IMR-90 (cell line): ENCODE measurements around the gene SPATA33. TPM values are rescaled to one million over a fixed set of nuclear protein-coding genes. Genes with fewer than 3 reads are reported as not detected.
"Not testable (repeated sequence)": the region's sequence is repeated elsewhere in the genome, so short reads cannot be mapped to it uniquely, and the experiment has no call there.

ENCODE experiments used
- ATAC-seq: fragments of 200-7000 bp; cut with Tn5 transposase; 2 replicates; pipeline ENCODE4 v1.9.1; 2020; ENCODE audit warnings: low read depth, mild to moderate bottlenecking, moderate library complexity
- BruUV-seq: library from RNA; stranded (reverse); fragments of 400-500 nt; replicated peaks from 2 replicates; lab custom pipeline; 2021; lab: Mats Ljungman, UMichigan
- CTCF ChIA-PET: fragments of 300-600 bp; formaldehyde crosslinking; extraction: SDS; loops from one replicate; lab custom pipeline; 2021; ENCODE audit warnings: antibody characterized with exemption; lab: Yijun Ruan, JAX
- POLR2A ChIA-PET: fragments of 300-600 bp; sonication (Branson Sonifier 250); formaldehyde crosslinking; loops from one replicate; lab custom pipeline; 2022; ENCODE audit warnings: antibody characterized with exemption; ENCODE audit not compliant: unreplicated experiment; lab: Charles Lee
- DNase-seq: peaks from one replicate; pipeline ENCODE4 v3.0.0; 2013
- H2AFZ ChIP-seq: replicated peaks from 2 replicates; pipeline ENCODE3; 2013; ENCODE audit warnings: low read length, mild to moderate bottlenecking; ENCODE audit not compliant: poor library complexity
- H2AK5ac ChIP-seq: 2 replicates; pipeline ENCODE4 v1.6.1; 2013; ENCODE audit warnings: low read depth, low read length, inconsistent platforms
- H2AK9ac ChIP-seq: replicated peaks from 2 replicates; pipeline ENCODE3; 2013; ENCODE audit warnings: mild to moderate bottlenecking, low read depth, low read length, moderate library complexity; ENCODE audit not compliant: poor library complexity
- H2BK120ac ChIP-seq: 2 replicates; pipeline ENCODE4 v1.6.1; 2013; ENCODE audit warnings: low read depth, low read length, inconsistent platforms
- H2BK15ac ChIP-seq: 3 replicates; pipeline ENCODE4 v1.6.1; 2013; ENCODE audit warnings: low read depth, low read length, inconsistent platforms
- H2BK20ac ChIP-seq: 2 replicates; pipeline ENCODE4 v1.6.1; 2013; ENCODE audit warnings: low read depth, mild to moderate bottlenecking, inconsistent platforms, low read length, moderate library complexity
- H2BK5ac ChIP-seq: 2 replicates; pipeline ENCODE4 v1.6.1; 2013; ENCODE audit warnings: mild to moderate bottlenecking, low read depth, low read length, inconsistent platforms; ENCODE audit not compliant: poor library complexity, severe bottlenecking
- H3K14ac ChIP-seq: replicated peaks from 2 replicates; pipeline ENCODE4 v1.6.1; 2013; ENCODE audit warnings: low read depth, low read length, inconsistent platforms
- H3K18ac ChIP-seq: 2 replicates; pipeline ENCODE4 v1.6.1; 2013; ENCODE audit warnings: low read depth, low read length, control low read depth
- H3K23ac ChIP-seq: 2 replicates; pipeline ENCODE4 v1.6.1; 2013; ENCODE audit warnings: low read depth, low read length, inconsistent platforms
- H3K27ac ChIP-seq: 2 replicates; pipeline ENCODE4 v1.5.1; 2013; ENCODE audit warnings: mild to moderate bottlenecking, control low read depth, low read length; ENCODE audit not compliant: insufficient read depth
- H3K27me3 ChIP-seq: 2 replicates; pipeline ENCODE4 v1.6.1; 2013; ENCODE audit warnings: low read length; ENCODE audit not compliant: control insufficient read depth, insufficient read depth
- H3K36me3 ChIP-seq: 2 replicates; pipeline ENCODE4 v1.6.1; 2013; ENCODE audit warnings: low read length, mixed read lengths; ENCODE audit not compliant: control insufficient read depth, insufficient read depth
- H3K4ac ChIP-seq: 2 replicates; pipeline ENCODE4 v1.6.1; 2013; ENCODE audit warnings: low read depth, low read length, inconsistent platforms
- H3K4me1 ChIP-seq: 2 replicates; pipeline ENCODE4 v1.6.1; 2013; ENCODE audit warnings: low read length, mixed read lengths; ENCODE audit not compliant: control insufficient read depth, insufficient read depth
- H3K4me2 ChIP-seq: 2 replicates; pipeline ENCODE4 v1.6.1; 2013; ENCODE audit warnings: low read depth, mild to moderate bottlenecking, control low read depth, low read length, moderate library complexity
- H3K4me3 ChIP-seq: 2 replicates; pipeline ENCODE4 v1.5.1; 2013; ENCODE audit warnings: low read depth, mild to moderate bottlenecking, control low read depth, low read length, moderate library complexity; ENCODE audit not compliant: insufficient read depth
- H3K56ac ChIP-seq: 2 replicates; pipeline ENCODE4 v1.6.1; 2013; ENCODE audit warnings: low read length, inconsistent platforms; ENCODE audit not compliant: insufficient read depth; ENCODE audit errors: extremely low read depth
- H3K79me1 ChIP-seq, 2 experiments: 2 replicates each; pipeline ENCODE4 v1.6.1; 2013; ENCODE audit warnings: low read length in 2 of 2, inconsistent platforms in 1 of 2, low read depth in 1 of 2
- H3K9ac ChIP-seq: 2 replicates; pipeline ENCODE4 v1.6.1; 2013; ENCODE audit warnings: low read depth, low read length, control low read depth
- H3K9me1 ChIP-seq: 2 replicates; pipeline ENCODE4 v1.6.1; 2013; ENCODE audit warnings: low read length, inconsistent platforms; ENCODE audit not compliant: insufficient read depth
- H3K9me3 ChIP-seq: 2 replicates; pipeline ENCODE4 v1.6.1; 2013; ENCODE audit warnings: low read length; ENCODE audit not compliant: control insufficient read depth, insufficient read depth
- H4K20me1 ChIP-seq: 2 replicates; pipeline ENCODE4 v1.6.1; 2013; ENCODE audit warnings: low read length, inconsistent platforms; ENCODE audit not compliant: insufficient read depth
- H4K5ac ChIP-seq: 2 replicates; pipeline ENCODE4 v1.6.1; 2013; ENCODE audit warnings: mild to moderate bottlenecking, low read depth, low read length, control low read depth
- H4K8ac ChIP-seq, 2 experiments: 2 replicates each; pipeline ENCODE4 v1.6.1; 2013; ENCODE audit warnings: low read depth in 2 of 2, low read length in 2 of 2, control low read depth in 1 of 2, inconsistent platforms in 1 of 2
- H4K91ac ChIP-seq: 2 replicates; pipeline ENCODE4 v1.6.1; 2013; ENCODE audit warnings: low read depth, low read length, inconsistent platforms; ENCODE audit not compliant: insufficient read depth
- RAD21 ChIP-seq: IDR thresholded peaks from 2 replicates; pipeline ENCODE4 v1.6.1; 2012; ENCODE audit warnings: low read length, improper control_type of control experiment
- SMC3 ChIP-seq: fragments of 150-350 bp; IDR thresholded peaks from 2 replicates; pipeline ENCODE4 v1.6.1; 2016; ENCODE audit warnings: low read depth, mild to moderate bottlenecking, antibody characterized with exemption, low read length, moderate library complexity
- WGBS, 2 experiments: methylation state at CpG; one replicate each; pipeline versions ENCODE4 v1.1.5 to v1.1.7; 2013; ENCODE audit warnings: missing lambda C conversion rate in 2 of 2; ENCODE audit not compliant: insufficient read length in 1 of 2; ENCODE audit errors: extremely low coverage in 2 of 2; 5-methylcytosine and 5-hydroxymethylcytosine counted together
- dilution Hi-C: fragments of 300-500 bp; cut with HindIII; formaldehyde crosslinking; loops from one replicate; pipeline ENCODE4 v1.14.3; 2018; ENCODE audit warnings: low sequenced_read_pairs; ENCODE audit not compliant: unreplicated experiment
- in situ Hi-C: fragments of 300-500 bp; cut with MboI; formaldehyde crosslinking; loops from 3 replicates; pipeline ENCODE4 v1.14.3; 2019; ENCODE audit warnings: low sequenced_read_pairs, inconsistent platforms, mixed read lengths
- intact Hi-C: fragments of 100-400 bp; cut with micrococcal nuclease; formaldehyde crosslinking; loops from 2 replicates; pipeline ENCODE4 v1.10.0; 2022
- polyA plus RNA-seq, 3 experiments: library from polyadenylated mRNA; depleted of rRNA; stranded (reverse); fragments of >200 nt; gene quantifications; 2 replicates each; pipeline ENCODE4 v1.2.3, GENCODE V29; 2012; ENCODE audit warnings: low replicate concordance in 1 of 3
- total RNA-seq: library from RNA; depleted of rRNA; stranded (reverse); fragments of >200 nt; gene quantifications from 2 replicates; pipeline ENCODE4 v1.2.3, GENCODE V29; 2012
- TF ChIP-seq, protein P1 (sequence below): conservative IDR thresholded peaks from 2 replicates; pipeline ENCODE4 v1.5.1; 2012; ENCODE audit warnings: mild to moderate bottlenecking, low read depth, low read length, improper control_type of control experiment

SPATA33 gene
- total and polyA plus RNA-seq, 2 of the 4 experiments (the other 2 are of a cell fraction): 0.90 to 3.4 TPM

DNA sequence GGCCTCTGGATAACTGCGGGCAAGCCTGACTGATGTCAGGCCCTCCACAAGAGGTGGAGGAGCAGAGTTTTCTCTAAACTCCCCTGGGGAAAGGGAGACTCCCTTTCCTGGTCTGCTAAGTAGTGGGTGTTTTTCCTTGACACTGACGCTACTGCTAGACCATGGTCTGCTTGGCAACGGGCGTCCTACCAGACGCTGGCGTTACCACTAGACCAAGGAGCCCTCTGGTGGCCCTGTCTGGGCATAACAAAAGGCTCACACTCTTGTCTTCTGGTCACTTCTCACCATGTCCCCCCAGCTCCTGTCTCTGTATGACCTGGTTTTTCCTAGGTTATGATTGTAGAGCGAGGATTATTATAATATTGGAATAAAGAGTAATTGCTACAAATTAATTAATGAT, 9.4 kb downstream of the SPATA33 start:
- no CpG with 5 or more reads among the region's 7 CpGs for WGBS, 2 experiments
- intact Hi-C loops: loop anchor here (1.0 kb wide), 1 partner anchor 92 kb away; the partner anchor contains the start of gene CPNE7
- H2AK5ac ChIP-seq: not testable (repeated sequence)

More for the DNA sequence above, 9.4 kb downstream of the SPATA33 start:
- H4K5ac ChIP-seq, ATAC-seq, H3K27me3 ChIP-seq, H2AFZ ChIP-seq, H3K9ac ChIP-seq, H2BK15ac ChIP-seq, H3K23ac ChIP-seq, H3K4me1 ChIP-seq, H3K27ac ChIP-seq, H2AK9ac ChIP-seq, in situ Hi-C loops, H3K36me3 ChIP-seq, BruUV-seq, H2BK5ac ChIP-seq, H3K4me2 ChIP-seq, H4K20me1 ChIP-seq, H3K14ac ChIP-seq, H4K91ac ChIP-seq, CTCF ChIA-PET, H4K8ac ChIP-seq, H3K56ac ChIP-seq, H3K18ac ChIP-seq, H3K9me1 ChIP-seq, H3K4me3 ChIP-seq, dilution Hi-C loops, H2BK120ac ChIP-seq, H3K9me3 ChIP-seq, H2BK20ac ChIP-seq, POLR2A ChIA-PET, H3K79me1 ChIP-seq, H3K4ac ChIP-seq: not testable (repeated sequence)
- DNase-seq: peak; percentile 43
- TF ChIP-seq, protein P1, sequence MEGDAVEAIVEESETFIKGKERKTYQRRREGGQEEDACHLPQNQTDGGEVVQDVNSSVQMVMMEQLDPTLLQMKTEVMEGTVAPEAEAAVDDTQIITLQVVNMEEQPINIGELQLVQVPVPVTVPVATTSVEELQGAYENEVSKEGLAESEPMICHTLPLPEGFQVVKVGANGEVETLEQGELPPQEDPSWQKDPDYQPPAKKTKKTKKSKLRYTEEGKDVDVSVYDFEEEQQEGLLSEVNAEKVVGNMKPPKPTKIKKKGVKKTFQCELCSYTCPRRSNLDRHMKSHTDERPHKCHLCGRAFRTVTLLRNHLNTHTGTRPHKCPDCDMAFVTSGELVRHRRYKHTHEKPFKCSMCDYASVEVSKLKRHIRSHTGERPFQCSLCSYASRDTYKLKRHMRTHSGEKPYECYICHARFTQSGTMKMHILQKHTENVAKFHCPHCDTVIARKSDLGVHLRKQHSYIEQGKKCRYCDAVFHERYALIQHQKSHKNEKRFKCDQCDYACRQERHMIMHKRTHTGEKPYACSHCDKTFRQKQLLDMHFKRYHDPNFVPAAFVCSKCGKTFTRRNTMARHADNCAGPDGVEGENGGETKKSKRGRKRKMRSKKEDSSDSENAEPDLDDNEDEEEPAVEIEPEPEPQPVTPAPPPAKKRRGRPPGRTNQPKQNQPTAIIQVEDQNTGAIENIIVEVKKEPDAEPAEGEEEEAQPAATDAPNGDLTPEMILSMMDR: peak; percentile 47
- TF ChIP-seq RAD21: peak; percentile 53
- TF ChIP-seq SMC3: peak; percentile 52
